Right renal cortex interstitium (tissue), 3 donors: ENCODE results near the gene C2orf74. TPM values are rescaled to one million over a fixed set of nuclear protein-coding genes. Genes with fewer than 3 reads are reported as not detected.
A peak's percentile ranks its signal among the peaks of the same experiment; 100 is the strongest.
"Not testable (repeated sequence)": the region's sequence is repeated elsewhere in the genome, so short reads cannot be mapped to it uniquely, and the experiment has no call there.

ENCODE experiments used
- DNase-seq, 3 donors: peaks; one replicate each; pipeline ENCODE4 v3.0.0-alpha.2; 2013; ENCODE audit warnings: low read depth in 3 of 3, low spot score in 2 of 3
- polyA plus RNA-seq, 3 donors: library from polyadenylated mRNA; unstranded; fragments of 120-200 nt; gene quantifications; one replicate each; pipeline ENCODE4 v1.2.1, GENCODE V29; 2013; ENCODE audit not compliant: insufficient read length in 3 of 3

The C2orf74 gene
- 10 to 100 TPM; 39.6 to 60.0 (median 57.0) TPM for polyA plus RNA-seq

DNA sequence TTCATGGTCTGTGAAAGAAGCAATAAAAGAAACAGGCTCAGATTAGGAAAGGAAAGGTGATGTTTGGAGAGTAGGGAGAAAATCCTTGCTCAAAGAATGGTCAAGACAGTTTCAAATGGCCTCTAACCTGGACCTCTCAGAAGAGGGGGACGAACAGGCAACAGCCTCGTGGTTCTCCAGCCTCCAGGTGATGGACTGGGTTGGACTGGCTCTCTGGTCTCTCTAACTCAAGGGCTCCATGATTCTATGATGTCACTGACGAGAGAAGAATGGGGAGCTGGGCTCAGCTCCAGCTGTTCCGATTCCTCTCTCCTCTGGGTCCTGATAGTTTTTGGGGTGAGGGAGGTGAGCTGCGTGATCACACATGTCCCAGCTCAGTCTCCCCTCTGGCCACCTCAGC, at the start of gene C2orf74:
C2orf74 (plus strand) TSS at position 301 of the 400 bp plus-strand sequence. CDS start 327 bp downstream, outside the sequence.
- DNase-seq: no peak

DNA sequence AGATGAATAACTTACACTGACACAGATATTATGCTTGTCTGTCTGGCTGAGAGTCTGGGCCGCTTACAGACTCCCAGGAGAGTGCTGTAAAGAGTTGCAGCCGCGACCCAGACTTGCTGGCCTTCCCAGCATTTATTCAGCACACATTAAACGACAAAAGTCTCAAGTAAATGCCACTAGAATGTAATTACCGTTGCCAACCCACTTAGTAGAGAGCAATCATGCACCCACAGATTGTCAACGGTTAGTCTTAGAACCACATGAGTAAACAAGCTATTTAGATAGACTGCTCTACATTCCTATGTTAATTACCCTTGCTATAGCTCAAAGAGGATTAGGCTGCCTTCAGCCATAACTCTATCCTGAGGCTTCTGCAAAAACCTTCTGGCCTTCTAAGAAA, 47.8 kb upstream of the C2orf74 start:
- no peak for DNase-seq

DNA sequence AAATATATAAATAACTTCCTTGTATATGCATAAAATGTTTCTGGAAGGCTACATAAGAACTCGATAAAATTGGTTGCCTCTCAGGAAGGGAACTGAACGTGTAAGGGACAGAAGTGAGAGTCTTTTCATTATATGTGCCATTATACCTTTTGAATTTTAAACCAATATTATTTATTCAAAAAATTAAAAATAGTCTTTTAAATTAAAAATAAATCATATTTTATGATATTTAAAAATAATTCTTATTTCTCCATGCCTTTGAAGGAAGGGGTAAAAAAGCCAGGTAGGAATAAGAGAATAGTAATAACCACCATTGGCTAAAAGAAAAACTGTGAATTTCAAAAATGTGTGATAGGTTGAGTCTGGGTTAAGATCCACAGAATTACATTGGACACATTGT, 45.7 kb upstream of the C2orf74 start:
- no peak for DNase-seq

DNA sequence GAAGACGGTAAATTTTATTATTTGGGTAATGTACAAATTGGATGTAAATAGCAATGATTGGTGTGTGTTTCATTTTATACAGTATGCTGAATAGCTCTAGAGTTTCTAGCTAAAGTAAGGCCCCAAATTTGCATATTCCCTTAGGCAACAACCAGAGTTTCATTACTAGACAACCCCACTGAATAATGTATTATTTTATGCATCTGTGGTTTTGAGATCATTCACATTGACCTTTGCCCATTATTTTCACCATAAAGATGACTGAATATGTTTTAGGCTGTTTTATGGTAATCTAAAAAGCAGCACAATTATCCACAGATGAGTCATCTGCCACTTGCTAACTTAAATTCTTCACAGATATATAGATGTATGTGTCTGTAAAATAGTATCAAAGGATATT, 44.5 kb upstream of the C2orf74 start:
- no peak for DNase-seq

DNA sequence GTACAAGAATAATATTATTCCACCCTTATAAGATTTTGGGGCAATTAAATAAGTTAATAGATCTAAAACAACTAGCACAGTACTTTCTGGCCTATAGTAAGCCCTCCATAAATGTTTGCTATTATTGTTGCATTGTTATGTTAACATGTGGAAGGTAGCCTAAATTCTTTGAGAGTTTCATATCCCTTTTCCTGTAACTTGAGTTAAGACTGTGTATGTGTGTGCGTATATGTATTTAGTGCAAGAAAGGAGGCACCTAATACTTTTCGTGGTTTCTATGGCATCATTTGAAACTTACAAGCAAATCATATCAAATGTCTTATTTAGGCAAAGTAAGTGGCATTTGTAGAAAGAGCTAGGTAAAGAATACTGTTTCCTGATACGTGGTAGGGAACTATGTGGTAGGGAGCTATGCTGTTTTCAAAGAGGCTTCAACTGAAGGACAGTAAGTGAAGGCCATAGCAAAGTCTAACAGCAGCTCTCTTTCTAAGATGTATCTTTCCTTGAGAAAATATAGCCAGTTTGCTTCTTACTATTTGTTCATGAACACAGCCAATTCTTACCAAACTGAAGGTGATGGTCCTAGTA, 36.8 kb upstream of the C2orf74 start:
- DNase-seq: no peak

DNA sequence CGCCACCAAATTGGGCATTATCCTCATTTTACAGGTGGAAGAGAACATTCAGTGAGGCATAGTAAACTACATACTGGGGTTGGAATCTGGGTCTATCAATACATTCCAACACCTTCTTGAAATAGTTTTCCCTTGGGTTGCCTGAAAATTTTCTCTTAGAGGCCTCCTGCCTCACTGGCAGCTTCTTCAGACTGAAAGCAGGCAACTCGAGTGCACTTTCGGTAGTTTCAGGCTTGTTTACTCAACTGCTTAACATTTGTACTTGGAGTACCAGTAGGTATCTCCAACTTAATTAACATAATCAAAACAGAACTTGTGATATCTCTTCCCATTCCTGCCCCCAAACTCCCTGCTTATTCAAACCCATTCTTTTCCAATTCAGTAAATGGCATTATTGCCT, 36.2 kb upstream of the C2orf74 start:
- DNase-seq: no peak

DNA sequence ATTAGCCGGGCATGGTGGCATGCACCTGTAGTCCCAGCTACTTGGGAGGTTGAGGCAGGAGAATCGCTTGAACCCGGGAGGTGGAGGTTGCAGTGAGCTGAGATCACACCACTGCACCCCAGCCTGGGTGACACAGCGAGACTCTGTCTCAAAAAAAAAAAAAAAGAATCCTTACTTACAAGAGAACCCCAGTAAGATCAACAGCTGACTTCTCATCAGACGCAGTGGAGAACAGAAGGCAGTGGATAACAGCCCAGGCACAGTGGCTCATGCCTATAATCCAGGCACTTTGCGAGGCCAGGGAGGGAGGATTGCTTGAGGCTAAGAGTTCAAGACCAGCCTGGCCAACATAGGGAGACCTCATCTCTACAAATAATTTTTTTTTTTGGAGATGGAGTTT, 33.9 kb upstream of the C2orf74 start:
- DNase-seq: not testable (repeated sequence)

DNA sequence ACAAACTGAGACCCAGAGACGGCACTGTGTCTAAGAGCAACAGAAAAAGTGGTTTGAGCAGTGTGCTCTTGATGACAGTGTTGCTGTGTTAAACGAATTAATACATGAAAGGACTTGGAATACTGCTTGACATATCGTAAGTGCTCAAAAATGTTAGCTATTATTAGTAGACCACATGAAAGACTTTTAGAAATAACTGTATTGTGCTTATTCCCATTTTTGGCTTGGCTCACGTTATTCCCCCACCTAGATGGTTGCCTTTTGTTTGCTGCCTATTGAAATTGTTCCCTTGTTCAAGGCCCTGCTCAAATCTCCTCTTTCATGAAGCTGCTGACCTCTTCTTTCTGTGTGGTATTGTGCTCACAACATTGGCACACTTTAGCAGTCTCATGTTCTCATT, 27.8 kb upstream of the C2orf74 start:
- DNase-seq: no peak

DNA sequence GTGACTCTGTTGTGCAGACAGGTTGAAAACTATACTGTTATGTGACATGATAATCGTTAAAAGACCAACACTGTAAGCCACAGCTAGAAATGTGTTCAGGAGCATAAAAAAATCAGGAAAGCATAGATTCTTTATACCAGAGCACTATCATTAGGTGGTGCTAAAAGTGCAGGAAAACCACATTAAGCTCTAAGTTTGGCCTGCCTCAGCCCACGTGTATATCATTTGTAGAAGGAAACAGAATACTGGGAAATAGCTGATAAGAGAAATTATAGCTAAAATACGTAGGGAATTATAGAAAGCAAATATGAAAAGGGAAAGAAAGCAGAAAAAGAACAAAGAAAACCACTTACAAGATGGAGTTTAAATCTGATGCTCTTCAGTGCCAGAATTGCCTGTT, 26.5 kb upstream of the C2orf74 start:
- DNase-seq: peak in 2 of 3 donors; percentile 6 to 12

DNA sequence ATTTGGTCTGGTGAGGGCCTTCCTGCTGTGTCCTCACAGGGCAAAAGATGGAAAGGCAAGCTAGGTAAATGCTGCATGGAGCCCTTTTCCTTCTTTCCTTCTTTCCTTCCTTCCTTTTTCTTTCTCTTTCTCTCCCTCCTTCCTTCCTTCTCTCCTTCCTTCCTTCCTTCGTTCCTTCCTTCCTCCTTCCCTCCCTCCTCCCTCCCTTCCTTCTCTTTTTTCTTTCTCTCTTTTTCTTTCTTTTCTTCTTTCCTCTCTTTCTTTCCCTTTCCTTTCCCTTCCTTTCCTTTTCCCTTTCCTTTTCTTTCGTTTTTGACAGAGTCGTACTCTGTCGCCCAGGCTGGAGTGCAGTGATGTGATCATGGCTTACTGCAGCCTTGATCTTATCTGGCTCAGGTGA, 23.1 kb upstream of the C2orf74 start:
- DNase-seq: no peak

DNA sequence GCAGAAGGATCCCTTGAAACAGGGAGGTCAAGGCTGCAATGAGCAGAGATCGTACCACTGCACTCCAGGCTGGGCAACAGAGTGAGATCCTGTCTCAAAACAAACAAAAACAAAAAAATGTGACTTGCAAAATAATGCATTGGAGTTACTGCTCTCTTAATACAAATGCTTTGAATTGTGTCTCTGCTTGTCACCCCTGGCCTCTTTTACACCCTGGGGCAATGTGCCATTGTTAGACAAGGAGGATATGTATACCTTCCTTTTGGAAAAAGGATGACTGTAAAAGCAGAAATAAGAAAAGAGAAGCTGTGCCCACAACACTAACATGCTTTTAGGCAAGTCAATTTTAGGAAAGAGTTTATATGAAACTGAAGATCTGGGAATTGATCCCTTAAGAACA, 20.8 kb upstream of the C2orf74 start:
- no peak for DNase-seq

DNA sequence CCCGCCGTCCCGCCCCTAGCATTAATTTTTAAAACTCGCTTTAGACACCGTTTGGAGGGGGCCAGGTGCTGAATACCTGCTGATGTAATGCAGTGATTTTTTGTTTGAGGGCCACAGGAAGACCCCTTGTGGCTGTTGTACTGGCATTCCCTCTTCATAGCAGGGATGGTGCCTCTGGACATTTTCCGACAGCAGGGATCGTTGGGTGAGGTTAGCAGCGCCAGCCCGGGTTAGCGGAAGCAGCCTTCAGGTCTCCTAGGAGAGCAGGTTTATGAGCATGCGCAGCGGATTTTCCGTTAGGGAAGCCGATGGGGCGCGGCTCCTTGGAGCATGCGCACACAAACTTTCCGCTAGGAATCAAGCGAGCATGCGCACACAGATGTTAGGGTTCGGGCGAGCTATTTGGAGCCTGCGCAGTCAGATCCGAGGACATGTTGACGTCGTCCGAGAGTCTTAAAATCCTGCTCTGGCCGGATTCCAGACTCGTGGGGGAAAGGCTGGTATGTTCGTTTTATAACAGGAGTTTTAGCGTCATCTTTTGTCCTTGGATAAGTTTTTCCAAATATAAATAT, 17.2 kb upstream of the C2orf74 start:
- peak; percentile 98 to 99 (median 98) for DNase-seq

DNA sequence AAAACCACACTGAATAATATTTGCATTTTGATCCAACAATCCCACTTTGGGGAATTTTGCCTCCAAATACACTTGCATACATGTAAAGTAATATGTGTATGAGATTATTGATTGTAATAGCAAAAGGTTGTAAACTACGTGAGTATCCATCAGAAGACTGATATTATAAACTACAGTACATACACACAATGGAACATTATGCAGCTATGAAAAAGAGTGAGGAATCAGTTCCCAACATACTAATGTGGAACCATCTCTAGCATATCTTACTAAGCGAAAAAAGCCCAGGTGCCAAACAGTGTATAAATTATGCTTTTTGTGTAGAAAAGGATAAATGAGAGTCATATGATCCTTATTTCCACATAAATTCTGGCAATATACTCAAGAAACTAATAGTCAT, 16.0 kb upstream of the C2orf74 start:
- DNase-seq: no peak

DNA sequence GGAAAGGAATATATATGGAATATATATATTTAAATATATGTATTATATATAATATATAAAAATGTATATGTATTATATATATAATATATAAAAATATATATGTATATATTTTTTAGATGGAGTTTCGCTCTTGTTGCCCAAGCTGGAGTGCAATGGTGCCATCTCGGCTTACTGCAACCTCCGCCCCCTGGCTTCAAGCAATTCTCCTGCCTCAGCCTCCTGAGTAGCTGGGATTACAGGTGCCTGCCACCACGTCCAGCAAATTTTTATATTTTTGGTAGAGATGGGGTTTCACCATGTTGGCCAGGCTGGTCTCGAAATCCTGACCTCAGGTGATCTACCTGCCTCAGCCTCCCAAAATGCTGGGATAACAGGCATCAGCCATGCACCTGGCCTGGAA, 13.9 kb upstream of the C2orf74 start:
- DNase-seq: not testable (repeated sequence)

DNA sequence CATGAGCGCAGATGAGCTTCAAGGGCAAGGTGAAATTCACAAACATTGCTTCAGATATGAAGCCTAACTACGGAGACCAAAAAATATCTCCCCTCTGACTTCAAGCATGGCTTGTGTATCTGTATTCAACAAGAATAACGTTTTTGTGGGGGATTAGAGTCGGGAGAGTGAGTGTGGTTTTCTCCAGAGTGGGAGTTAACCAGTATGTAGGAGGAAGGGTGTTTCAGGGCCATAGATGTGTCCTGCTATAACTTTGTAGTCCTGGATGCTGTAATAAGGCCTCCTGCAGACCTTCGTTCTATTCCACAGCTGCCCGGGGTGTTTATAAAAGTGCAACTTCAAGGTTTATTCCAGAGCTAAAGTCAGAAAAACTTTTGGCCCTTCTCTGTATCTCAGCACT, 12.9 kb upstream of the C2orf74 start:
- no peak for DNase-seq

DNA sequence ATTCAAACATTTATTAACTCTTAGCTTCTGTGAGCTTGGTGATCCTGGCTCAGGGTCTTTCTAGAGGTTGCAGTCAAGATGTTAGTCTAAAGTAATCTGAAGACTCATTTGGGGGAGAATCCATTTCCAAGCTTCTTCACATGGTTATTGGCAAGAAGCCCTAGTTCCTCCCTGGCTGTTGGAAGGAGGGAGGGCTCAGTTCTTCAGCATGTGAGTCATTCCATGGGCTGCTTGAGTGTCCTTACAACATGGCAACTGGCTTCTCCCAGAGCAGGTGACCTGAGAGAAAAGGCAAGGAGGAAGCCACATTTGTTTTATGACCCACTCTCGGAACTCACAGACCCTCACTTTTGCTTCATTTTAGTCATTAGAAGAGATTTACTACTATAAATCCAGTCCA, 10.6 kb upstream of the C2orf74 start:
- no peak for DNase-seq

DNA sequence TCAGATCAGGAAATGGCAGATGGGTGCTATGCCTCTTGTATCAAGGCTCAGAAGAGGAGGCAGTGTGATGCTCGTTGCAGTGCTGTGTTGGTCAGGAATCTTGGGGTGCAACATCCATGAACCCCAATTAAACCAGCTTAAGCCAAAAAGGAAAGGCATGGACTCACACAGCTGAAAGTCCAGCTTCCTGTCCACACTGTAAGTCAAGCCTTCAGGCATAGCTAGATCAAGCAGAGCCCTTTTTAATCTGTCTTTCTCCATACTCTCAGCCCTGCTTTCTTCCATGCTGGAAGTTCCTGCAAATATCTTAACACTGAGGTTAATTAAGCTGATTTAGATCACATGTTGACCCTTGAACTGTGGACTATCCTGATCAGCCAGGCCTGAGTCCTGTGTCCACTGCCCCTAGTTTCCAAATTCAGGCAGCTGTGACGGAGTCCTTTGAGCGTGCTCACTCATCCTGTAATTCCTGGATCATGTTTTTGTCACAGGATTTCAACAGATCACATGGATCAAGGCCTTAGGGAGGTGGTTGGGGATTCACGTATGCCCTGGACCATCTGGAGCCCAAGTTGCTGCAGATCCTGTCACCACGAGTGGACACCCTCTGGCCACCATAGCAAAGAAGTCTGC, 4.5 kb upstream of the C2orf74 start:
- no peak for DNase-seq

DNA sequence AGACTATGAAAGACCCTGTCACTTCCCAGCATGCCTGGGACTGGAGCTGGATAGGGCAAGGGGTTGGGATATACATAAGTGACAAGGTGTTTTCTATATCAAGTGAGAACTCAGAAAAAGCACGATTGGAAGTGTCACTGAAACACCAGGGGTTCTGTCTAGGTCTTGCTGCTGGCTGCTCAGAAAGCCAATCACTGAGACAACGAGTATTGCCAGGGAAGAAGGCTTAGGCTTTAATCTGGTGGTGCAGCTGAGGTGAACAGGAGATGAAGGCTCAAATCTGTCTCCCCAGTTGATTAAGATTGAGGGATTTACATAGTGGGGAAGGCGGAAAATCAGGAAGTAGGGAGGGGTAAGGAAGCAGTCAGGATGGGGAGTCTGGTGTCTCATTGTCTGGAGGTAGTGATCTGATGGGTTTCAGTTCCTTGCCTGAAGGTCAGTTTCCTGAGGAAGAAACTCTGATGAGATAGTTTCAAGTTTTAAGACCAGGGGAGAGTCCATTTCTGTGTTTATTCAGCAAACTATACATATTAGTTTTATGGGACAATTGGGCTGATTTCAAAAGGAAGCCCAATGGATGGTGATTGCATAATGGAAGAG, 3.5 kb upstream of the C2orf74 start:
- no peak for DNase-seq

DNA sequence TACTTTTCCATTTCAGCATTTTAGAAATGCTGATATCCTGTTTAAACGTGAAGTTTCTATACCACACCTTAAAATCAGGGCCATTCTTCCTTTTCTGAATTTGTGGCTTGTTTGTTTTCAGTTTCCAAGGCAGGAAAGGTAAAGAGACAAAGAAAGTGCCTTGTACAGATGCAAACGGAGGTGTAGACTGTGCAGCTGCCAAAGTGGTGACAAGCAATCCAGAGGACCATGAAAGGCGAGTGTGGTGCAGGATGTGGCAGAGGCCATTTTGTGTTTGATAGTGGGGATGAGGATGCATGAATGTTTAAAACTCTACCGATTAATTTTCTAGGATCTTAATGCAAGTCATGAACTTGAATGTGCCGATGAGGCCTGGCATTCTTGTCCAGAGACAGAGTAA, 733 bp downstream of the C2orf74 start:
- no peak for DNase-seq

DNA sequence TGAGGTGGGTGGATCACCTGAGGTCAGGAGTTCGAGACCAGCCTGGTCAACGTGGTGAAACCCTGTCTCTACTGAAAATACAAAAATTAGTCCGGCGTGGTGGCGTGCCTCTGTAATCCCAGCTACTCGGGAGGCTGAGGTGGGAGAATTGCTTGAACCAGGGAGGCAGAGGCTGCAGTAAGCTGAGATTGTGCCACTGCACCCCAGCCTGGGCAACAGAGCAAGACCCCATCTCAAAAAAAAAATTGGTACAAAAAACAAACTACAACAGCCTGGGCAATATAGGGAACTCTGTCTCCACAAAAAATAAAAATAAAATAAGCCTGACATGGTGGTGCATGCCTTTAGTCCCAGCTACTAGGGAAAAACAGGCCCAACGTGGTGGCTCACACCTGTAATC, 3.1 kb downstream of the C2orf74 start:
- not testable (repeated sequence) for DNase-seq

DNA sequence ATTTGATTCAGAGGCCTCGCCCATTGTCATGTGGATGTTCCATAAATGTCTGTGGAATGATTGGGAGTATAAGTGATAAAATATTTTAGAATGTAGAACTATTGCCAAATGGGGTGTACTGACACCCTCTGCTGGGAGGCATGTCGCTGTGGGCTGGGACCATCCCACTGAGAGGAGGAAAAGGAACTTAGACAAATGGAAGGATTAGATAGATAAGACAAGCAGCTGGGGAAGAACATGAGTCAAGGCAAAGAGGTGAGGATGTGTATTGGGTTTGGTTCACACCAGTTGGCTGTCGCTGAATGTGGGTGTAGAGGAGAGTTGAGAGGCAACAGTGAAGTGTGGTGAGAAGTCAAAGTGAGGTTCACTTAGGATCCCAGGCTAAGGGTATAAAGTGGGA, 4.0 kb downstream of the C2orf74 start:
- DNase-seq: no peak

DNA sequence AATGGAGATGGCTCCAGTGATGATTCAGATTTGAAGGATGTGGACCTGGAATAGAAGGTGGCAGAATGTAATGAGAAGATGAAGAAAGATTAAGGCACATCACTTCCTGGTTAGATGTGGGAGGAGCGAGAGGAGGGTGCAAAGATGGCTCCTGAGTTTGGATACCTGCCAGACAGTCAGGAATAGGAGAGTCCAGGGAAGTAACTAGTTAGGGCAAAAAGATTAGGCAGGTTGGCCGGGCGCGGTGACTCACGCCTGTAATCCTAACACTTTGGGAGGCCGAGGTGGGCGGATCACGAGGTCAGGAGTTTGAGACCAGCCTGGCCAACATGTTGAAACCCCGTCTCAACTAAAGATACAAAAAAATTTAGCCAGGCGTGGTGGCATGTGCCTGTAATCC, 5.6 kb downstream of the C2orf74 start:
- DNase-seq: no peak
